HG02759 (cell line): ENCODE measurements around the gene OR9Q1.
"Not testable (repeated sequence)": the region's sequence is repeated elsewhere in the genome, so short reads cannot be mapped to it uniquely, and the experiment has no call there.

ENCODE experiments used
- ATAC-seq: cut with Tn5 transposase; IDR thresholded peaks from one replicate; pipeline ENCODE4 v1.9.1; 2021; ENCODE audit warnings: mild to moderate bottlenecking, moderate library complexity; ENCODE audit not compliant: unreplicated experiment

OR9Q1 gene

DNA sequence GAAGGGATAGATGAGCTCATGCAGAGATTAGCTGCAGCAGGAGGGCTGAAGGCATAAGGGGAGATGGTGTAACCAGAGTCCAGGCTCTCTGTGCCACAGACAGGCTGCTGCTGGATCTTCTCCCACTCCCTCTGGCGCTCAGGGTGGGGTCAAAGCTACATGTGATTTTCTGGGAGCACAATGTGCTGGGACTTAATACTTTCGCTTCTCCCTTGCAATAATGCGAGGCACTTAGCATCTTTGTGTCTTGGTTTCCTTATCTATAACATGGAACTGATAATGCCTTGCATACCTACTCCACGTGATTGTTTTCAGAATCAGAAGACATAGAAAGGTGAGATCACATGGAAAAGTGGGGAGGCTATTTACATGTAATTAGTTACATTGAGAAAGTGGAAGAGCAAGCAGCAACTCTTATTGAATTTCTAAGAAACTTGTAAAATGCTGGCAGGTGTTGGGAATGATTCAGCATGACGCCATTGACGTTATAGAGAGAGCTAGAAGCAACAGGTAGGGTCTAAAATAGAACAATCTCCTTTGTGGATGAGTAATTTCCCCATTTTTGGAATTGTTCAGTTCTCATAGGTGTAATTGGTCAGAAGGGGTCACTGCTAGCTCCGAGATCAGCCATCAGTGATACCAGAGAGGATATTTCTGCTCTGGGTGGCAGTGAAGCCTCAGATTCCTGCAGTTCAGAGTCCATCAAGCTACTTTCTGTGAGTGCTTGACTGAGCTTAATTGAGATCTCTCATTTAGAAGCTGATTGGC, 109.8 kb downstream of the OR9Q1 start:
- no peak for ATAC-seq

DNA sequence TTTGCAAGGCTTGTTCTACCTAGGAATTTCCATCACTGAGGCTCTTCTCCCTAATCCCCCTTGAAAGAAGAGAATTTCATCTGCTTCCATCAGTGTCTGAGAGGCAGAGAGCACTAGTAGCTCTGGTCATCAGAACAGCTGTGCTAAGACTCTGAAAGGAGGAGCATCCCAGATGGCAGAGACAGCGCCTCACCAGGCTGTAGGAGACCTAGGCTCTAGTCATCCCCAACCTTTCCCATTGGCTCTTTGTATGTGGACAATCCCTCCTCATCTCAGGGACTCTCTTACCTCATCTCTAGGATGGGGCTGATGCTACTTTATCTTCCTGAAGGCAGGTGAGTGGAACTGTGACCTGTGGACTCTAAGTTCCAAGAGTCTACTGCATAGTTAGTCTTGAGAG, 110.5 kb downstream of the OR9Q1 start:
- no peak for ATAC-seq

DNA sequence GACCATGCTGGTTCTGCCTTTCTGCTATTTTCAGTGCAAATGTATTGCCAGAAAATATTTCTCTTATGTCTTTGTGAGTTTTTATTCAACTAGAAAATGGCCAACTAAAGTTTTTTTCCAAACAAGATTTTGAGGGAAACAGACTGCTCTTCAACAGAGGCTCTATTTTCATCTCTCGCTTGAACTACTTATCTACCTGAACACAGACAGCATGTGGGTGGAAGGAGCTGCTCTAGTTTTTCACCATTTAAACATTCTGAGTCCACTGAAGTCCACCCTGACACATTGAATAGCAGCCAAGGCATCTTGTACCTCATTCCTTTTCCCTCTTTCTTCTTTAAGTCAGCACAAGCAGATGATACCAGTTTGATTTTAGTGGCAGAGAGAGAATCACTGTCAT, 111.5 kb downstream of the OR9Q1 start:
- ATAC-seq, result no peak

DNA sequence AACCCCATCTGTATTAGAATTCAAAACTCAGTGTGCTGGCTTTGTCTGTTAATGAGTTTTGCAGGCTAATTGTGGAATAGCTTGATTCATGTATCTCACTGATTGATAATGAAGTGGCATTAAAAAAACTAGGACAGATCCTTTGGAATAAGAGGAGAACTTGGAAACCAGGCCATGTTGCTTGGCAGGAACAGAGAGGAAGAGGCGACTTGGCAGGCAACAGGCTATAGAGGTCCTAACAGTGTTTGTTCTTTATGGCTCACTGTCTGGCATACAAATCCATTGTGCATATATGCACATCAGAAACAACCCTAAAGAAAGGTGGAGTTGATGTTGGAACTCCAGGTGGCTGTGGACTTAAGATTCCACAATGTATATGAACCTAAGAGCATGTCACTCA, 119.1 kb downstream of the OR9Q1 start:
- no peak for ATAC-seq

DNA sequence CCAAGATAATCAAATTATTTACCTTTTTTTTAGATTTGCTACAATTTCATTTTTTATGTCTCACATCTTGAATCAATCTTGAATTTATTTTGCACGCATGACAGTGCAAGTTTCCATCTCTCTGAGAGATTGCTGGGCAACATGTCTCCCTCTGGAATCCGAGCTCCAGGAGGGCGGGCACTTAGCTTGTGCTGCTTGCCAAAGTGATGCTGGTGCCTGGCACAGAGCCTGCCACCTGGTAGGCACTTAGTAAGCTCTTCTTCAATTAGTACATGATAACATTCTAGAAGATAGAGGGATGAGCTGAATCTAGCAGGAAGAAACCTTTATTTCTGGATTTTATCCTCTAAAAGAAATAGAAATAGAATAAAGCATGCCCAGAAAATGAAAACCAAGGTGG, 129.1 kb downstream of the OR9Q1 start:
- ATAC-seq, result no peak

GRCh38 chr11:58164389-58164788, 140.7 kb downstream of the OR9Q1 start:
- no peak for ATAC-seq

- no peak for ATAC-seq
These were observed 141.3 kb downstream of the OR9Q1 start for GRCh38 chr11:58164990-58165389.

DNA sequence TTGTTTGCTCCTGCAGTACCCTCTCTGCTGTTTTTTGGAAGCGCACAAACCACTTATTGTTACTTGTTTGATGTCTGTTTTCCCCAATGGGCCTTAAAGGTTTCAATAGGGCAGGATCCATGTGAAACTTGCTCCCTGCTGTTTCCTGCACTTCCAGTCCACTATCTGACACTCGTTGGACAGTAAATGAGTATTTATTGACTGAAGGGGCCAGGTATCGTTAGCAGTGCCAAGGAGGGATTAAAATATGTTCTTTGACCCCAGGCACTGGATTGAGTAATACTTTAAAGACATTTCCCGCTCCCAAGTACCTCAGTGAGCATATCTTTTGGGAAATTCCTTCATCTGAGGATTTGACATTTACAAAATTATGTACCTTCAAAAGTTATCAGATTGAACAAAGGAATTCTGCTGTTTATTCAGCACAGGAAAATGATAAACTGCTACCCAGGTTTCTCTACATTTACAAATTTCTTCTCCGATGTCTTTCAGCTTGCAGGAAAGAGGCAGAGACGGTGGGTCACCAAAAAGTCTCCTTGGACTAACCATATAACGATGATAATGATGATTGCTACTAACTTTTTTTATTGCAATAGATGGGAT, 141.9 kb downstream of the OR9Q1 start:
- no peak for ATAC-seq

- no peak for ATAC-seq
These were observed 153.9 kb downstream of the OR9Q1 start for GRCh38 chr11:58177409-58178054.

- no peak for ATAC-seq
These were observed 154.8 kb downstream of the OR9Q1 start for GRCh38 chr11:58178444-58178843.

DNA sequence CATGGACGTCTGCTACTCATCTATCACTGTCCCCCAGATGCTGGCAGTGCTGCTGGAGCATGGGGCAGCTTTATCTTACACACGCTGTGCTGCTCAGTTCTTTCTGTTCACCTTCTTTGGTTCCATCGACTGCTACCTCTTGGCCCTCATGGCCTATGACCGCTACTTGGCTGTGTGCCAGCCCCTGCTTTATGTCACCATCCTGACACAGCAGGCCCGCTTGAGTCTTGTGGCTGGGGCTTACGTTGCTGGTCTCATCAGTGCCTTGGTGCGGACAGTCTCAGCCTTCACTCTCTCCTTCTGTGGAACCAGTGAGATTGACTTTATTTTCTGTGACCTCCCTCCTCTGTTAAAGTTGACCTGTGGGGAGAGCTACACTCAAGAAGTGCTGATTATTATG, 156.0 kb downstream of the OR9Q1 start:
- ATAC-seq, result no peak

DNA sequence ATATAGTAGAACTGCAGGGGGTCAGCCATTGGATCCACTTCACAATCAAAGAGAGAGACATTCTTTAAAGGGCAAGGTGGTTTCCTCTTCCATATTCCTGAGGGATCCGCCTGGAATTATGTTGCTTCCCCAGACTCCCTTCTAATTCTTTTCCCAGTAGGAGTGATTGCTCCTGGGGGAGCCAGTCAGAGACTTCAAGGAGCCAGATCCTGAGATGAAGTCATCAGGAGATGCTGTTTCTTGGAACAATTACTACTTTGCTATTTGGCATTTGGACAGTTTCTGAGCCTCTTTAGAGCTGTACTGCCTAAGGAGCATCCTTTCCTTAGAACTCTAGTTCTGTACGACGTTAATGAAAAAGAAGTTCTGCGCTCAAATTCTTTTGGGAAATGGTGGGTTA, 163.3 kb downstream of the OR9Q1 start:
- ATAC-seq, result no peak

DNA sequence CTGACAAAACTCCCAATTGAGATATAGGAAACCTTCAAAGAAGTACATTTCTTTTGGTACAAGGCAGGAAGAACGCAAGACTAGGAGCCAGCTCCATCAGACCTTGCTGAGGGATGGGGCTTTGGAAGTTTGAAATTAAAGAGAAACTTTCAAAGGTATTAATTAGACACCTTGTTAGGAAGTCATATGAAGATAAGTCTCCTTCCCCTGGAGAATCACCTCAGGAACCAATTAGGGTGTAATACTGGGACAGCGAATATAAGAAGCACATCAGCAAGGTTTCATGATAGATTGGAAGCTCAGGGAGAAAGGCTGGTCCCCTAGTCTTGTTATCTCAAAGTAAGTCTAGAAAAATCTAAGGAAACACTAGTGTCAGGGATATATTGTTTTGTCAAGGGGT, 165.1 kb downstream of the OR9Q1 start, which contains the start of gene OR9Q2:
OR9Q2 (plus strand) TSS at position 301 of the 400 bp plus-strand sequence. CDS start 1,421 bp downstream, outside the sequence.
- no peak for ATAC-seq

DNA sequence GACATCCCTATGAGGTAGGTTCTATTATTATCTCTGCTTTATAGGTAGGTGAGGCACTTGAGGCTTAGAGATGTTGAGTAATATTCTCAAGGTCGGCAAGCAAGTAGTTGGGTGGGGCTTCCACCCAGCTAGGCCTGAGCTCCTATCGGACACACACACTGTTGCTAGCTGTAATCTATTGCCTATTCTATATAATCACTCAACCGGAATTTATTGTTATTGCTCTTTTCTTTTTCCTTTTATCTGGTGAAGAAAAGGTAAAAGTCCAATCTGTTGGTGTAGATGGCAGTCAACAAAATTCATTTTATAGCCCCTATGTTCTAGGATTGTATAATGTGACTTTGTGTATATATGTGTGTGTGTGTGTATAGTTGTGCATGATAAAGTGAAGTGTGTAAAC, 168.5 kb downstream of the OR9Q1 start:
- no peak for ATAC-seq

DNA sequence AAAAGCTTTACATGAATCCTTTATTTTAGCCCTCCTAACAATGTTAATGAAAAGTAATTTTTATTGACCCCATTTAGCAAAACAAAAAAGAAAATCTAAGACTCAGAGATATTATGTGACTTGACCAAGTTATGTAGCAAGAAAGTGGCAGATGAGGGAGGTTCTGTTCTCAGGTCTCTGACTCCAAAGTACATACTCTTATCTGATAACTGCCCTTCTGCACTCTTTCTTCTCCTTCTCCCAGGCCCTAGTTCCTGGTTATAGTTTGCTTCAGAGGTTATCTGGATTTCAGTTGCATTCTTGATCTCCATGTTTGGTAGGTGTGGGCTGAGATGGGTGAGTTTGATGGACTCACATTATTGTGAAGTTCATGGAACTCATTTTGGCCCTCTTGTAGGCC, 169.7 kb downstream of the OR9Q1 start:
- no peak for ATAC-seq

DNA sequence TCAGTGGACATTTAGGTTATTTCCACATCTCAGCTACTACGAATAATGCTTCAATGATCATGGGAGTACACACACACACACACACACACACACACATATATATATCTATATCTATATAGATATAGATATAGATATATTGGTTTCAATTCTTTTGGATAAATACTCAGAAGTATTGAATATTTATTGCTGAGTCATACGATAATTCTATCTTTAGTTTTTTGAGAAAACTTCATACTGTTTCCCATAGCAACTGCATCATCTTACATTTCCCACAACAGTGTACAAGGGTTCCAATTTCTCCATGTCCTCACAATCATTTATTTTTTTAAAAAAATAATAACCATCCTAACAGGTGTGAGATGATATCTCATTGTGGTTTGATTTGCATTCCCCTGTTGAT, 172.3 kb downstream of the OR9Q1 start:
- ATAC-seq, result no peak

GRCh38 chr11:58199271-58199670, 175.6 kb downstream of the OR9Q1 start:
- no peak for ATAC-seq

- no peak for ATAC-seq
These were observed 180.4 kb downstream of the OR9Q1 start, which contains the start of gene OR1S2 for GRCh38 chr11:58204042-58204441. Gene OR1S2, minus strand, starts transcription at chr11:58204142. Its CDS starts 0 bp downstream, at chr11:58204142.

GRCh38 chr11:58212420-58212819, 188.7 kb downstream of the OR9Q1 start, which contains the start of gene OR1S1:
Gene OR1S1, plus strand, starts transcription at chr11:58212720.
- ATAC-seq, result not testable (repeated sequence)

DNA sequence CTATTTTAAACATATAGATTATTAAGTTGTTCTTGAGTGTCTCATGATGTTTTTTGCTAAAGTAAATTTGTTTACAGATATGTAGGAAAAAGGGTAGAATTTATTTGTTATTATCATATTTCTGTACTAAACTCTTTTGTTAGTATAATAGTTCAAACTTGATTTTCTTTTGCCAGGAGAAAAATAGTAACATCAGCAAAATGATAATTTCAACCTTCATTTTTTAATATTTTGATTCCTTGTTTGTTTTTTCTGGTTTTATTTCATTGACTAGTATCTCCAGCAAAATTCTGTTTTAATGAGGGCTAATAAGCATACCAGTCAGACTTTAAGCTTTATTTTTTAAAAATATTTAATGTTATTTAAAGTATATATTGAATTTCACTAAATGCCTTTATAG, 192.8 kb downstream of the OR9Q1 start:
- ATAC-seq, result no peak

GRCh38 chr11:58222721-58223120, 199.0 kb downstream of the OR9Q1 start:
- ATAC-seq, result no peak
